ENCODE measurements around the gene PHYKPL.

DNA sequence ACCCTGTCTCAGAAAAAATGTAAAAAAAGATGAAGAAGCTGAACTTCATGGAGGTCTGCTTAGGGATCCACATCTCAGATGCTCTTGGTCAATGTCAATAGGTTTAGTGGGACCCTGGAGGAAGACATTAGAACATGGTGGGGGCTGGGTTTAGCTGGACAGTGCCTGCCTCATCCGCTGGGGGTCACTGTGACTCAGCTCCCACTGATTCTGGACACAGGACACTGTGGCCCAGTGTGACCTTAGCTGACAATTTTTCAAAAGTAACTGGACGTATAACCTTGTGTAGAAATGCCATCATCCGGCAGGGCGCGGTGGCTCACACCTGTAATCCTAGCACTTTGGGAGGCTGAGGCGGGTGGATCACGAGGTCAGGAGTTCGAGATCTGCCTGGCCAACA lies 35.6 kb downstream of the PHYKPL start:
- TF ChIP-seq, protein P1, sequence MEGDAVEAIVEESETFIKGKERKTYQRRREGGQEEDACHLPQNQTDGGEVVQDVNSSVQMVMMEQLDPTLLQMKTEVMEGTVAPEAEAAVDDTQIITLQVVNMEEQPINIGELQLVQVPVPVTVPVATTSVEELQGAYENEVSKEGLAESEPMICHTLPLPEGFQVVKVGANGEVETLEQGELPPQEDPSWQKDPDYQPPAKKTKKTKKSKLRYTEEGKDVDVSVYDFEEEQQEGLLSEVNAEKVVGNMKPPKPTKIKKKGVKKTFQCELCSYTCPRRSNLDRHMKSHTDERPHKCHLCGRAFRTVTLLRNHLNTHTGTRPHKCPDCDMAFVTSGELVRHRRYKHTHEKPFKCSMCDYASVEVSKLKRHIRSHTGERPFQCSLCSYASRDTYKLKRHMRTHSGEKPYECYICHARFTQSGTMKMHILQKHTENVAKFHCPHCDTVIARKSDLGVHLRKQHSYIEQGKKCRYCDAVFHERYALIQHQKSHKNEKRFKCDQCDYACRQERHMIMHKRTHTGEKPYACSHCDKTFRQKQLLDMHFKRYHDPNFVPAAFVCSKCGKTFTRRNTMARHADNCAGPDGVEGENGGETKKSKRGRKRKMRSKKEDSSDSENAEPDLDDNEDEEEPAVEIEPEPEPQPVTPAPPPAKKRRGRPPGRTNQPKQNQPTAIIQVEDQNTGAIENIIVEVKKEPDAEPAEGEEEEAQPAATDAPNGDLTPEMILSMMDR (IDR thresholded peaks at IDR 0.05) = peak; percentile 76; the same call in 1 of the 2 replicates
- no peak for TF ChIP-seq POLR2AphosphoS5 (IDR thresholded peaks at IDR 0.05; ENCODE audit: low read depth, low read length)
- TF ChIP-seq, protein P2, sequence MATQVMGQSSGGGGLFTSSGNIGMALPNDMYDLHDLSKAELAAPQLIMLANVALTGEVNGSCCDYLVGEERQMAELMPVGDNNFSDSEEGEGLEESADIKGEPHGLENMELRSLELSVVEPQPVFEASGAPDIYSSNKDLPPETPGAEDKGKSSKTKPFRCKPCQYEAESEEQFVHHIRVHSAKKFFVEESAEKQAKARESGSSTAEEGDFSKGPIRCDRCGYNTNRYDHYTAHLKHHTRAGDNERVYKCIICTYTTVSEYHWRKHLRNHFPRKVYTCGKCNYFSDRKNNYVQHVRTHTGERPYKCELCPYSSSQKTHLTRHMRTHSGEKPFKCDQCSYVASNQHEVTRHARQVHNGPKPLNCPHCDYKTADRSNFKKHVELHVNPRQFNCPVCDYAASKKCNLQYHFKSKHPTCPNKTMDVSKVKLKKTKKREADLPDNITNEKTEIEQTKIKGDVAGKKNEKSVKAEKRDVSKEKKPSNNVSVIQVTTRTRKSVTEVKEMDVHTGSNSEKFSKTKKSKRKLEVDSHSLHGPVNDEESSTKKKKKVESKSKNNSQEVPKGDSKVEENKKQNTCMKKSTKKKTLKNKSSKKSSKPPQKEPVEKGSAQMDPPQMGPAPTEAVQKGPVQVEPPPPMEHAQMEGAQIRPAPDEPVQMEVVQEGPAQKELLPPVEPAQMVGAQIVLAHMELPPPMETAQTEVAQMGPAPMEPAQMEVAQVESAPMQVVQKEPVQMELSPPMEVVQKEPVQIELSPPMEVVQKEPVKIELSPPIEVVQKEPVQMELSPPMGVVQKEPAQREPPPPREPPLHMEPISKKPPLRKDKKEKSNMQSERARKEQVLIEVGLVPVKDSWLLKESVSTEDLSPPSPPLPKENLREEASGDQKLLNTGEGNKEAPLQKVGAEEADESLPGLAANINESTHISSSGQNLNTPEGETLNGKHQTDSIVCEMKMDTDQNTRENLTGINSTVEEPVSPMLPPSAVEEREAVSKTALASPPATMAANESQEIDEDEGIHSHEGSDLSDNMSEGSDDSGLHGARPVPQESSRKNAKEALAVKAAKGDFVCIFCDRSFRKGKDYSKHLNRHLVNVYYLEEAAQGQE (IDR thresholded peaks at IDR 0.05; ENCODE audit: insufficient read depth in 1 of 2, low read depth in 2 of 2, low read length in 1 of 2) = no peak
- no peak for TF ChIP-seq SIN3A (IDR thresholded peaks at IDR 0.05; ENCODE audit: borderline replicate concordance, insufficient read depth, low read depth, low read length)
